ENCODE data around the gene PLCL1. TPM values are rescaled to one million over a fixed set of nuclear protein-coding genes. Genes with fewer than 3 reads are reported as not detected.

PLCL1 gene
- total RNA-seq, 1 experiment from 2014 or later: 0.07 TPM

- POLR2A ChIA-PET: no interaction called here
- no peak overlapping the region for H3K27ac ChIP-seq (ENCODE audit: low read depth, low read length)
Measured at GRCh38 chr2:197893403-197894177, 89.2 kb downstream of the PLCL1 start.

More at GRCh38 chr2:197893403-197894177, 89.2 kb downstream of the PLCL1 start:
- Histone ChIP-seq H3K9ac (ENCODE audit: low read length) (no peak overlapping the region), H3K9me2 (ENCODE audit: insufficient read depth) (no peaks in the 10 kb centered on the region), H3K36me3 (ENCODE audit: control insufficient read depth in 1 of 2, insufficient read depth in 2 of 2, low read length in 2 of 2) (no peaks in the 10 kb centered on the region), H3K4me2 (ENCODE audit: low read length) (no peak overlapping the region), H3K9me3 (ENCODE audit: control insufficient read depth in 1 of 2, insufficient read depth in 1 of 2, low read depth in 1 of 2, low read length in 2 of 2) (no peaks in the 10 kb centered on the region), H4K20me1 (ENCODE audit: insufficient read depth) (no peaks in the 10 kb centered on the region), H3K79me2 (ENCODE audit: insufficient read depth, low read length) (no peaks in the 10 kb centered on the region), H2AFZ (ENCODE audit: low read depth, low read length, poor library complexity, severe bottlenecking) (no peak overlapping the region), H3K4me1 (ENCODE audit: control insufficient read depth in 1 of 2, insufficient read depth in 2 of 2, low read length in 2 of 2) (no peaks in the 10 kb centered on the region), H3K4me3 (replicated peaks in 1 of 2; ENCODE audit: low read depth in 1 of 2, low read length in 2 of 2) (no peak overlapping the region), H3K27me3 (ENCODE audit: insufficient read depth, low read length) (peaks cover 16% of the 10 kb centered on the region; the same call in 1 of the 2 replicates)
- intact Hi-C loops (cut with micrococcal nuclease): no loop called here
- ATAC-seq (no peak), DNase-seq (ENCODE audit: low read depth, low spot score) (no peak)
- ChIA-PET RAD21 (ENCODE audit: low non-redundant PET in 1 of 2, low total read pairs in 2 of 2, uncharacterized antibody in 2 of 2, unreplicated experiment in 2 of 2) (no interaction called here), CTCF (no interaction called here)
- BruUV-seq (replicated peaks): no TSS peak
- TF ChIP-seq POLR2A (IDR thresholded peaks at IDR 0.05; ENCODE audit: borderline replicate concordance, extremely low read depth, insufficient read depth, insufficient read length) (no peak), TCF7L2 (IDR thresholded peaks at IDR 0.05; ENCODE audit: borderline replicate concordance, extremely low read depth, insufficient read depth, insufficient read length) (no peak), REST (IDR thresholded peaks at IDR 0.05; ENCODE audit: low read depth) (no peak), CTCF (IDR thresholded peaks at IDR 0.05 in 2 of 3, conservative IDR thresholded peaks at IDR 0.05 in 1 of 3; ENCODE audit: borderline replicate concordance in 1 of 3, insufficient read depth in 1 of 3, low read depth in 2 of 3, low read length in 2 of 3) (no peak), SP1 (IDR thresholded peaks at IDR 0.05; ENCODE audit: low read depth) (no peak), RAD21 (IDR thresholded peaks at IDR 0.05; ENCODE audit: low read depth) (no peak), ZBTB33 (IDR thresholded peaks at IDR 0.05; ENCODE audit: extremely low read depth, insufficient replicate concordance, low read length) (no peak), SRF (IDR thresholded peaks at IDR 0.05; ENCODE audit: low read depth) (no peak), CEBPB (IDR thresholded peaks at IDR 0.05; ENCODE audit: low read depth) (no peak), CBX3 (IDR thresholded peaks at IDR 0.05; ENCODE audit: low read depth) (no peak), ELF1 (IDR thresholded peaks at IDR 0.05; ENCODE audit: borderline replicate concordance, low read depth) (no peak), YY1 (IDR thresholded peaks at IDR 0.05; ENCODE audit: extremely low read depth, insufficient replicate concordance, low read depth, low read length) (no peak), SIN3A (IDR thresholded peaks at IDR 0.05; ENCODE audit: low read depth) (no peak), EGR1 (IDR thresholded peaks at IDR 0.05; ENCODE audit: low read depth) (no peak), ZNF274 (IDR thresholded peaks at IDR 0.05; ENCODE audit: low read depth, low read length) (no peak), MAX (IDR thresholded peaks at IDR 0.05) (no peak), POLR2AphosphoS5 (IDR thresholded peaks at IDR 0.05; ENCODE audit: low read depth, low read length) (no peak), ATF3 (IDR thresholded peaks at IDR 0.05) (no peak)

All from HCT116 (cell line).